OCI-M1 (cell line): Measurements from ENCODE around the gene BHMT.
A peak's percentile ranks its signal among the peaks of the same experiment; 100 is the strongest.

Experiments used
- DNase-seq: peaks from one replicate; lab custom pipeline; 2025; lab: John Stamatoyannopoulos, UW

Gene BHMT

GRCh38 chr5:79111387-79111959, at the start of gene BHMT:
BHMT (plus strand) TSS chr5:79111809; CDS start chr5:79111886, 77 bp downstream.
- DNase-seq: no peak

GRCh38 chr5:79062436-79062835, 49.2 kb upstream of the BHMT start:
- no peak for DNase-seq

GRCh38 chr5:79069488-79070349, 41.9 kb upstream of the BHMT start, which contains the start of the genes BHMT2 and DMGDH:
BHMT2 (plus strand) TSS chr5:79069767; CDS start chr5:79069783, 16 bp downstream.
DMGDH (minus strand) TSS chr5:79069674; CDS start chr5:79069620, 54 bp downstream.
- no peak for DNase-seq

GRCh38 chr5:79070350-79070667, 41.3 kb upstream of the BHMT start:
- no peak for DNase-seq

- no peak for DNase-seq
These were observed 37.0 kb upstream of the BHMT start for GRCh38 chr5:79074641-79075040.

GRCh38 chr5:79075646-79076426, 35.8 kb upstream of the BHMT start:
- DNase-seq: no peak

- DNase-seq: no peak
These were observed 34.8 kb upstream of the BHMT start for GRCh38 chr5:79076819-79077218.

- DNase-seq: no peak
These were observed 33.8 kb upstream of the BHMT start for GRCh38 chr5:79077680-79078365.

GRCh38 chr5:79080804-79081203, 30.8 kb upstream of the BHMT start:
- no peak for DNase-seq

- DNase-seq: no peak
These were observed 29.8 kb upstream of the BHMT start for GRCh38 chr5:79081779-79082178.

- no peak for DNase-seq
These were observed 25.5 kb upstream of the BHMT start for GRCh38 chr5:79086116-79086515.

- no peak for DNase-seq
These were observed 23.1 kb upstream of the BHMT start for GRCh38 chr5:79088507-79088906.

GRCh38 chr5:79091064-79091463, 20.5 kb upstream of the BHMT start:
- DNase-seq: no peak

GRCh38 chr5:79093762-79094161, 17.8 kb upstream of the BHMT start:
- peak; percentile 75 for DNase-seq

- DNase-seq: peak; percentile 14
These were observed 5.7 kb upstream of the BHMT start for GRCh38 chr5:79105868-79106267.

GRCh38 chr5:79107020-79107796, 4.4 kb upstream of the BHMT start:
- peak; percentile 87 for DNase-seq

GRCh38 chr5:79108086-79108485, 3.5 kb upstream of the BHMT start:
- no peak for DNase-seq

- DNase-seq: no peak
These were observed 2.8 kb upstream of the BHMT start for GRCh38 chr5:79108792-79109191.

GRCh38 chr5:79109527-79110492, 1.8 kb upstream of the BHMT start:
- DNase-seq: peak; percentile 66
